Endodermal cell (in vitro differentiated cells): Measurements from ENCODE around the gene ZBTB8OS. TPM values are rescaled to one million over a fixed set of nuclear protein-coding genes. Genes with fewer than 3 reads are reported as not detected.
A peak's percentile ranks its signal among the peaks of the same experiment; 100 is the strongest.
"Not testable (repeated sequence)": the region's sequence is repeated elsewhere in the genome, so short reads cannot be mapped to it uniquely, and the experiment has no call there.

Experiments
- DNase-seq: peaks from one replicate; pipeline ENCODE4 v3.0.0-alpha.2; 2017
- H3K27ac ChIP-seq: 2 replicates; pipeline ENCODE4 v1.5.1; 2013; ENCODE audit warnings: mild to moderate bottlenecking, low read depth, low read length, moderate library complexity
- H3K27me3 ChIP-seq: 2 replicates; pipeline ENCODE4 v1.6.1; 2013; ENCODE audit warnings: mild to moderate bottlenecking, low read length, moderate library complexity; ENCODE audit not compliant: insufficient read depth, control insufficient read depth, poor library complexity, severe bottlenecking
- H3K36me3 ChIP-seq: 2 replicates; pipeline ENCODE4 v1.7.0; 2013; ENCODE audit warnings: mild to moderate bottlenecking, low read length, moderate library complexity; ENCODE audit not compliant: control insufficient read depth, insufficient read depth
- H3K4me1 ChIP-seq: one replicate; pipeline ENCODE4 v1.7.0; 2013; ENCODE audit warnings: low read length; ENCODE audit not compliant: control insufficient read depth, insufficient read depth
- H3K4me3 ChIP-seq: 2 replicates; pipeline ENCODE4 v1.5.1; 2013; ENCODE audit warnings: mild to moderate bottlenecking, low read length, moderate library complexity
- H3K9ac ChIP-seq: 2 replicates; pipeline ENCODE4 v1.6.1; 2013; ENCODE audit warnings: mild to moderate bottlenecking, low read length, moderate library complexity; ENCODE audit not compliant: poor library complexity, severe bottlenecking; ENCODE audit errors: extremely low read depth
- H3K9me3 ChIP-seq: 2 replicates; pipeline ENCODE4 v1.6.1; 2013; ENCODE audit warnings: mild to moderate bottlenecking, low read length, moderate library complexity; ENCODE audit not compliant: control insufficient read depth
- H3K27ac Mint-ChIP-seq: 2 replicates; pipeline ENCODE4 v1.8.0; 2020; ENCODE audit warnings: mixed read lengths
- H3K27me3 Mint-ChIP-seq: 2 replicates; pipeline ENCODE4 v1.8.0; 2021; ENCODE audit warnings: mild to moderate bottlenecking, mixed read lengths; ENCODE audit not compliant: insufficient read depth
- H3K36me3 Mint-ChIP-seq: 2 replicates; pipeline ENCODE4 v1.8.0; 2020; ENCODE audit warnings: low read depth, mixed read lengths
- H3K4me1 Mint-ChIP-seq: 2 replicates; pipeline ENCODE4 v1.8.0; 2020; ENCODE audit warnings: mixed read lengths
- H3K4me3 Mint-ChIP-seq: 2 replicates; pipeline ENCODE4 v1.8.0; 2020; ENCODE audit warnings: mild to moderate bottlenecking, moderate library complexity, mixed read lengths
- H3K9me3 Mint-ChIP-seq: 2 replicates; pipeline ENCODE4 v1.8.0; 2020; ENCODE audit warnings: mild to moderate bottlenecking, mixed read lengths
- CTCF ChIP-seq: fragments of 200-600 bp; sonication (generic); conservative IDR thresholded peaks from 2 replicates; pipeline ENCODE4 v1.5.0; 2021; ENCODE audit warnings: antibody characterized with exemption, mild to moderate bottlenecking
- WGBS, 2 experiments: methylation state at CpG; one replicate each; pipeline versions ENCODE4 v1.1.5 to v1.1.7; 2013; ENCODE audit warnings: missing lambda C conversion rate in 2 of 2, mixed read lengths in 1 of 2; ENCODE audit not compliant: insufficient coverage in 1 of 2, insufficient read length in 1 of 2; 5-methylcytosine and 5-hydroxymethylcytosine counted together
- total RNA-seq, 2 donors: library from RNA; stranded (reverse); fragmentation: NEBNext Ultra II Directional in 1 of 2; extraction: Animal tissue kit (Norgen Biotek cat#: 25700) in 1 of 2; gene quantifications; 2 replicates in 1 of 2; 3 replicates in 1 of 2; pipeline ENCODE4 v1.2.1, GENCODE V29; 2021

ZBTB8OS gene
- total RNA-seq, 2 donors from 2014 or later, result 85.1 to 99.4 TPM

GRCh38 chr1:32650752-32651460 lies 556 bp upstream of the ZBTB8OS start, which contains the start of gene RBBP4:
Gene RBBP4 (plus strand): TSS chr1:32651208. CDS start chr1:32651307, 99 bp downstream.
- peak within 1 kb of the TSS; percentile 95 for H3K4me3 Mint-ChIP-seq
- H3K4me1 ChIP-seq, result no peaks in the 10 kb centered on the region
- H3K9ac ChIP-seq, result peak within 1 kb of the TSS; percentile 97
- peaks cover 56% of the 10 kb centered on the region for H3K36me3 ChIP-seq
- no peak for TF ChIP-seq CTCF
- H3K27ac ChIP-seq, result peak within 1 kb of the TSS; percentile 100
- peaks cover 17% of the 10 kb centered on the region for H3K4me1 Mint-ChIP-seq
- WGBS, 2 experiments, result 0% methylated on average over 5 to 67 of the region's 67 CpGs
- no peaks in the 10 kb centered on the region for H3K27me3 Mint-ChIP-seq
- no peaks in the 10 kb centered on the region for H3K27me3 ChIP-seq
- DNase-seq, result peak; percentile 99
- peak within 1 kb of the TSS; percentile 97 for H3K4me3 ChIP-seq
- H3K36me3 Mint-ChIP-seq, result peaks cover 65% of the 10 kb centered on the region
- peaks cover 12% of the 10 kb centered on the region for H3K9me3 ChIP-seq
- H3K9me3 Mint-ChIP-seq, result peaks cover 8% of the 10 kb centered on the region
- H3K27ac Mint-ChIP-seq, result peak within 1 kb of the TSS; percentile 100

- H3K27ac ChIP-seq, result no peak overlapping the region
- peaks cover 12% of the 10 kb centered on the region for H3K9me3 ChIP-seq
- WGBS, 2 experiments, result 98% methylated on average over 5 of the region's 6 CpGs; no CpG with 5 or more reads in 1 of the 2 experiments
- no peak overlapping the region for H3K9ac ChIP-seq
- TF ChIP-seq CTCF, result no peak
- no peak for DNase-seq
- H3K4me3 ChIP-seq, result peak overlapping the region; percentile 72
- H3K4me1 ChIP-seq, result peaks cover 4% of the 10 kb centered on the region
- H3K27ac Mint-ChIP-seq, result no peak overlapping the region
- H3K27me3 ChIP-seq, result no peaks in the 10 kb centered on the region
- H3K36me3 Mint-ChIP-seq, result peaks cover 40% of the 10 kb centered on the region
- H3K9me3 Mint-ChIP-seq, result peaks cover 10% of the 10 kb centered on the region
- no peaks in the 10 kb centered on the region for H3K27me3 Mint-ChIP-seq
- H3K4me1 Mint-ChIP-seq, result peaks cover 20% of the 10 kb centered on the region
- H3K4me3 Mint-ChIP-seq, result peak overlapping the region; percentile 95
- peaks cover 30% of the 10 kb centered on the region for H3K36me3 ChIP-seq
Measured at GRCh38 chr1:32647308-32648134, 2.8 kb downstream of the ZBTB8OS start.

GRCh38 chr1:32644426-32644825 lies 5.9 kb downstream of the ZBTB8OS start:
- Histone ChIP-seq H3K9ac (no peak overlapping the region), H3K36me3 (peaks cover 30% of the 10 kb centered on the region), H3K4me3 (no peak overlapping the region), H3K27ac (no peak overlapping the region), H3K27me3 (no peaks in the 10 kb centered on the region), H3K4me1 (peaks cover 4% of the 10 kb centered on the region), H3K9me3 (peaks cover 12% of the 10 kb centered on the region)
- Mint-ChIP-seq H3K27ac (peak overlapping the region; percentile 94), H3K4me1 (peaks cover 24% of the 10 kb centered on the region), H3K9me3 (peaks cover 10% of the 10 kb centered on the region), H3K4me3 (no peak overlapping the region), H3K36me3 (peaks cover 35% of the 10 kb centered on the region), H3K27me3 (no peaks in the 10 kb centered on the region)
- 67 to 86% methylated on average over 2 to 3 of the region's 4 CpGs for WGBS, 2 experiments
- no peak for TF ChIP-seq CTCF
- DNase-seq, result no peak

GRCh38 chr1:32642292-32642827 lies 8.0 kb downstream of the ZBTB8OS start:
- H3K9ac ChIP-seq, H3K4me1 ChIP-seq, H3K4me3 Mint-ChIP-seq, H3K9me3 Mint-ChIP-seq, DNase-seq, H3K27ac ChIP-seq, H3K9me3 ChIP-seq, H3K27me3 ChIP-seq, H3K27me3 Mint-ChIP-seq, H3K4me3 ChIP-seq: not testable (repeated sequence)
- H3K36me3 ChIP-seq, result peaks cover 30% of the 10 kb centered on the region
- Mint-ChIP-seq H3K36me3 (peaks cover 21% of the 10 kb centered on the region), H3K27ac (peak overlapping the region; percentile 49), H3K4me1 (peaks cover 26% of the 10 kb centered on the region)
- WGBS, 2 experiments, result 38 to 67% methylated on average over 6 to 8 of the region's 8 CpGs
